Measurements from ENCODE around the gene PTCRA.

DNA sequence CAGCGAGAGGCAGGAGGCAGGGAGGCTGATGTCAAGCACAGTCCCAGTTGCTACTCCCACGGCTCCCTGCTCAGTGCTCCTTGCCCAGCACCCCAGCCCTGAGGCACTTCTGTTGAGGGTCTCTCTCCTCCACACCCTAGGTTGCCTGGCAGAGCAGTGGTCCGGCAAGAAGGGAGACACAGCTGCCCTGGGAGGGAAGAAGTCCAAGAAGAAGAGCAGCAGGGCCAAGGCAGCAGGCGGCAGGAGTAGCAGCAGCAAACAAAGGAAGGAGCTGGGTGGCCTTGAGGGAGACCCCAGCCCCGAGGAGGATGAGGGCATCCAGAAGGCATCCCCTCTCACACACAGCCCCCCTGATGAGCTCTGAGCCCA is 22.6 kb downstream of the PTCRA start:
- TF ChIP-seq, protein P1, sequence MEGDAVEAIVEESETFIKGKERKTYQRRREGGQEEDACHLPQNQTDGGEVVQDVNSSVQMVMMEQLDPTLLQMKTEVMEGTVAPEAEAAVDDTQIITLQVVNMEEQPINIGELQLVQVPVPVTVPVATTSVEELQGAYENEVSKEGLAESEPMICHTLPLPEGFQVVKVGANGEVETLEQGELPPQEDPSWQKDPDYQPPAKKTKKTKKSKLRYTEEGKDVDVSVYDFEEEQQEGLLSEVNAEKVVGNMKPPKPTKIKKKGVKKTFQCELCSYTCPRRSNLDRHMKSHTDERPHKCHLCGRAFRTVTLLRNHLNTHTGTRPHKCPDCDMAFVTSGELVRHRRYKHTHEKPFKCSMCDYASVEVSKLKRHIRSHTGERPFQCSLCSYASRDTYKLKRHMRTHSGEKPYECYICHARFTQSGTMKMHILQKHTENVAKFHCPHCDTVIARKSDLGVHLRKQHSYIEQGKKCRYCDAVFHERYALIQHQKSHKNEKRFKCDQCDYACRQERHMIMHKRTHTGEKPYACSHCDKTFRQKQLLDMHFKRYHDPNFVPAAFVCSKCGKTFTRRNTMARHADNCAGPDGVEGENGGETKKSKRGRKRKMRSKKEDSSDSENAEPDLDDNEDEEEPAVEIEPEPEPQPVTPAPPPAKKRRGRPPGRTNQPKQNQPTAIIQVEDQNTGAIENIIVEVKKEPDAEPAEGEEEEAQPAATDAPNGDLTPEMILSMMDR (IDR thresholded peaks at IDR 0.05): no peak
- no peak for TF ChIP-seq POLR2A (IDR thresholded peaks at IDR 0.05)

Data from body of pancreas (tissue), 4 donors.